DND-41 (cell line): ENCODE measurements around the gene ARHGAP9.

Experiments used
- ATAC-seq: fragments of 200-7000 bp; cut with Tn5 transposase; 3 replicates; pipeline ENCODE4 v1.9.1; 2021; ENCODE audit warnings: low read depth; ENCODE audit not compliant: insufficient read depth
- DNase-seq: peaks from one replicate; pipeline ENCODE4 v3.0.0-alpha.2; 2020
- H2AFZ ChIP-seq: 2 replicates; pipeline ENCODE4 v1.6.0; 2012; ENCODE audit warnings: low read depth, low read length
- H3K27ac ChIP-seq: 2 replicates; pipeline ENCODE4 v1.5.1; 2012; ENCODE audit warnings: low read length, inconsistent platforms
- H3K27me3 ChIP-seq: fragments of 200-600 bp; sonication (generic); 2 replicates; pipeline ENCODE4 v1.6.0; 2012; ENCODE audit warnings: low read length, mild to moderate bottlenecking, inconsistent platforms; ENCODE audit not compliant: insufficient read depth, poor library complexity
- H3K36me3 ChIP-seq: 2 replicates; pipeline ENCODE4 v1.5.1; 2012; ENCODE audit warnings: low read length, inconsistent platforms; ENCODE audit not compliant: insufficient read depth
- H3K4me1 ChIP-seq: 2 replicates; pipeline ENCODE4 v1.5.1; 2012; ENCODE audit warnings: mild to moderate bottlenecking, low read length; ENCODE audit not compliant: insufficient read depth
- H3K4me2 ChIP-seq: 2 replicates; pipeline ENCODE4 v1.6.0; 2012; ENCODE audit warnings: mild to moderate bottlenecking, moderate library complexity, low read length, inconsistent platforms; ENCODE audit not compliant: insufficient read depth
- H3K4me3 ChIP-seq, 2 experiments: fragments of 200-600 bp in 1 of 2; shearing (Covaris generic) in 1 of 2; 2 replicates each; pipeline ENCODE4 v1.5.1; 2012 to 2016; ENCODE audit warnings: inconsistent platforms in 2 of 2, low read length in 2 of 2, mild to moderate bottlenecking in 2 of 2, low read depth in 1 of 2, moderate library complexity in 1 of 2
- H3K79me2 ChIP-seq: 2 replicates; pipeline ENCODE4 v1.6.0; 2012; ENCODE audit warnings: low read length, inconsistent platforms; ENCODE audit not compliant: insufficient read depth
- H3K9ac ChIP-seq: 2 replicates; pipeline ENCODE4 v1.6.0; 2012; ENCODE audit warnings: low read depth, mild to moderate bottlenecking, inconsistent platforms, low read length, moderate library complexity
- H3K9me3 ChIP-seq: 2 replicates; pipeline ENCODE4 v1.5.1; 2012; ENCODE audit warnings: low read length, moderate library complexity, mild to moderate bottlenecking, inconsistent platforms; ENCODE audit not compliant: insufficient read depth, severe bottlenecking
- H4K20me1 ChIP-seq: 2 replicates; pipeline ENCODE4 v1.6.0; 2012; ENCODE audit warnings: low read length; ENCODE audit not compliant: insufficient read depth
- EZH2 ChIP-seq: IDR thresholded peaks from 3 replicates; pipeline ENCODE4 v1.6.1; 2012; ENCODE audit warnings: borderline replicate concordance, low read depth, mild to moderate bottlenecking, moderate library complexity, low read length, inconsistent platforms; ENCODE audit not compliant: severe bottlenecking
- TF ChIP-seq, protein P1 (sequence below): IDR thresholded peaks from 2 replicates; pipeline ENCODE4 v1.5.1; 2012; ENCODE audit warnings: borderline replicate concordance, low read length, moderate library complexity, mild to moderate bottlenecking; ENCODE audit not compliant: poor library complexity, severe bottlenecking; ENCODE audit errors: extremely low read depth

Gene ARHGAP9

DNA sequence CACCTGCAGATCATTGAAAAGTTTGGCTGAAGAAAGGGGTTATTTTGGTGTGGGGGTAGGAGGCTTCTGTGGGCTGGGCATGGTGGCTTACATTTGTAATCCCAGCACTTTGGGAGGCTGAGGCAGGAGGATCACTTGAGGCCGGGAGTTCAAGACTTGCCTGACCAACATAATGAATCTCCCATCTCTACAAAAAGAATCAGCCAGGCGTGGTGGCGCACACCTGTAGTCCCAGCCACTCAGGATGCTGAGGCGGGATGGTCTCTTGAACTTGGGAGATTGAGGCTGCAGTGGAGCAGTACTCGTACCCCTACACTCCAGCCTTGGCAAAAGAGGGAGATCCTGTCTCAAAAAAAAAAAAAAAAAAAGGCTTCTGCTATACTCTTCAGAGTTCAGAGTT, 33.6 kb upstream of the ARHGAP9 start:
- Histone ChIP-seq H3K36me3 (peaks cover 96% of the 10 kb centered on the region), H3K27ac (no peak overlapping the region), H3K9ac (no peak overlapping the region), H4K20me1 (peaks cover 46% of the 10 kb centered on the region; the same call in 1 of the 2 replicates), H3K27me3 (no peaks in the 10 kb centered on the region), H2AFZ (no peak overlapping the region), H3K4me2 (no peak overlapping the region), H3K79me2 (peaks cover 43% of the 10 kb centered on the region), H3K4me1 (peaks cover 15% of the 10 kb centered on the region), H3K9me3 (no peaks in the 10 kb centered on the region), H3K4me3 (no peak overlapping the region)
- ATAC-seq, result no peak
- TF ChIP-seq, protein P1, sequence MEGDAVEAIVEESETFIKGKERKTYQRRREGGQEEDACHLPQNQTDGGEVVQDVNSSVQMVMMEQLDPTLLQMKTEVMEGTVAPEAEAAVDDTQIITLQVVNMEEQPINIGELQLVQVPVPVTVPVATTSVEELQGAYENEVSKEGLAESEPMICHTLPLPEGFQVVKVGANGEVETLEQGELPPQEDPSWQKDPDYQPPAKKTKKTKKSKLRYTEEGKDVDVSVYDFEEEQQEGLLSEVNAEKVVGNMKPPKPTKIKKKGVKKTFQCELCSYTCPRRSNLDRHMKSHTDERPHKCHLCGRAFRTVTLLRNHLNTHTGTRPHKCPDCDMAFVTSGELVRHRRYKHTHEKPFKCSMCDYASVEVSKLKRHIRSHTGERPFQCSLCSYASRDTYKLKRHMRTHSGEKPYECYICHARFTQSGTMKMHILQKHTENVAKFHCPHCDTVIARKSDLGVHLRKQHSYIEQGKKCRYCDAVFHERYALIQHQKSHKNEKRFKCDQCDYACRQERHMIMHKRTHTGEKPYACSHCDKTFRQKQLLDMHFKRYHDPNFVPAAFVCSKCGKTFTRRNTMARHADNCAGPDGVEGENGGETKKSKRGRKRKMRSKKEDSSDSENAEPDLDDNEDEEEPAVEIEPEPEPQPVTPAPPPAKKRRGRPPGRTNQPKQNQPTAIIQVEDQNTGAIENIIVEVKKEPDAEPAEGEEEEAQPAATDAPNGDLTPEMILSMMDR, result no peak
- no peak for TF ChIP-seq EZH2
- no peak for DNase-seq

DNA sequence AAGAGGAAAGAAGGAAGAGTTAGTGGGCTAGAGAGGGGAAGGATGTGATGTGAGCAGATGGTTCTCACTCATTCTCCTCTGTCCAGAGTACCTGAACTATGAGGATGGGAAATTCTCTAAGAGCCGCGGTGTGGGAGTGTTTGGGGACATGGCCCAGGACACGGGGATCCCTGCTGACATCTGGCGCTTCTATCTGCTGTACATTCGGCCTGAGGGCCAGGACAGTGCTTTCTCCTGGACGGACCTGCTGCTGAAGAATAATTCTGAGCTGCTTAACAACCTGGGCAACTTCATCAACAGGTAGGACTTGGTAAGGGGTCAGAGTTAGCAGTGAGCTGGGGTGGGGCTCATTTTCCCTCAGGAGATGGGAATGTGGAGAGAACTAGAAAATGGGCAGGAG, 33.0 kb upstream of the ARHGAP9 start:
- Histone ChIP-seq H2AFZ (no peak overlapping the region), H3K27me3 (no peaks in the 10 kb centered on the region), H3K4me2 (no peak overlapping the region), H3K27ac (no peak overlapping the region), H3K4me1 (peaks cover 9% of the 10 kb centered on the region), H3K9ac (no peak overlapping the region), H3K36me3 (peaks cover 90% of the 10 kb centered on the region), H4K20me1 (peaks cover 42% of the 10 kb centered on the region; the same call in 1 of the 2 replicates), H3K9me3 (no peaks in the 10 kb centered on the region), H3K79me2 (peaks cover 37% of the 10 kb centered on the region), H3K4me3 (no peak overlapping the region)
- TF ChIP-seq, protein P1, result no peak
- no peak for TF ChIP-seq EZH2
- ATAC-seq, result no peak
- DNase-seq, result no peak

DNA sequence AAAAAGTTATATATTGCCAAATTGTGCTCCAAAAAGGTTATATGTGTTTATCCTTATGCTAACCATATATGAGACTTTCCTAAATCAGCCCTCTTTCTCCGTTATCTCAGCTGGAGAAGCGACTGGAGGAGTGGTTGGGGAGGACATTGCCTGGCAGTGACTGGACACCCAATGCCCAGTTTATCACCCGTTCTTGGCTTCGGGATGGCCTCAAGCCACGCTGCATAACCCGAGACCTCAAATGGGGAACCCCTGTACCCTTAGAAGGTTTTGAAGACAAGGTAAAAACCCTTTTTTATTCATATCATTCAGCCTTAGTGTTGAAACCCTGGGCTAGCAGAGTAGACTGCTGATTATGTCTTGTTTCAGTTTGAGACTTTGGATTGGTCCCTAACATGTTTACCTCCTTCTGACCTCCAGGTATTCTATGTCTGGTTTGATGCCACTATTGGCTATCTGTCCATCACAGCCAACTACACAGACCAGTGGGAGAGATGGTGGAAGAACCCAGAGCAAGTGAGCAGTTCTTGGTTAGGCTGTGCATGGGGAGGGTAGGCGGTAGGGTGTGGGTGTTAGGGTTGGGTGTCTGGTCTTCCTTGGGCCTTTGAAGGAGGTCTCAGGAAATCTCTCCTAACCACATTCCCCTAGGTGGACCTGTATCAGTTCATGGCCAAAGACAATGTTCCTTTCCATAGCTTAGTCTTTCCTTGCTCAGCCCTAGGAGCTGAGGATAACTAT, 32.1 kb upstream of the ARHGAP9 start:
- Histone ChIP-seq H3K36me3 (peaks cover 81% of the 10 kb centered on the region), H3K4me3 (no peak overlapping the region), H3K9ac (no peak overlapping the region), H3K4me2 (no peak overlapping the region), H3K27ac (no peak overlapping the region), H3K79me2 (peaks cover 28% of the 10 kb centered on the region), H3K9me3 (no peaks in the 10 kb centered on the region), H2AFZ (no peak overlapping the region), H4K20me1 (peaks cover 34% of the 10 kb centered on the region; the same call in 1 of the 2 replicates), H3K27me3 (no peaks in the 10 kb centered on the region), H3K4me1 (0 out of 2 replicates have a peak, but pooled peaks cover under 1% of the 10 kb centered on the region)
- ATAC-seq, result no peak
- no peak for TF ChIP-seq EZH2
- TF ChIP-seq, protein P1, result no peak
- no peak for DNase-seq
